GM23338 (cell line): ENCODE results near the gene DOCK7.

Source experiments
- CREB1 ChIP-seq: fragments of 250-450 bp; sonication (Bioruptor Pico); IDR thresholded peaks from 2 replicates; pipeline ENCODE4 v1.5.0; 2020; ENCODE audit warnings: low read depth, mild to moderate bottlenecking, moderate library complexity
- EZH2 ChIP-seq: fragments of 200-600 bp; sonication (generic); IDR thresholded peaks from one replicate; pipeline ENCODE4 v1.8.0; 2017; ENCODE audit warnings: antibody characterized with exemption, mild to moderate bottlenecking, low read depth; ENCODE audit not compliant: unreplicated experiment
- EZH2phosphoT487 ChIP-seq: fragments of 200-600 bp; sonication (generic); IDR thresholded peaks from one replicate; pipeline ENCODE4 v1.8.1; 2018; ENCODE audit warnings: antibody characterized with exemption; ENCODE audit not compliant: unreplicated experiment
- JUNB ChIP-seq: IDR thresholded peaks from one replicate; pipeline ENCODE4 v1.6.1; 2016; ENCODE audit warnings: antibody characterized with exemption; ENCODE audit not compliant: unreplicated experiment
- NANOG ChIP-seq: IDR thresholded peaks from 2 replicates; pipeline ENCODE4 v1.6.1; 2016; ENCODE audit warnings: antibody characterized with exemption, borderline replicate concordance
- POLR2AphosphoS5 ChIP-seq: IDR thresholded peaks from 2 replicates; pipeline ENCODE4 v1.6.1; 2016; ENCODE audit warnings: antibody characterized with exemption, low read depth
- STAT1 ChIP-seq: IDR thresholded peaks from one replicate; pipeline ENCODE4 v1.6.1; 2016; ENCODE audit warnings: antibody characterized with exemption; ENCODE audit not compliant: unreplicated experiment
- ZNF114 ChIP-seq: fragments of 250-450 bp; sonication (Bioruptor Pico); IDR thresholded peaks from 2 replicates; pipeline ENCODE4 v1.5.0; 2020; ENCODE audit warnings: mild to moderate bottlenecking, moderate library complexity
- TF ChIP-seq, protein P1 (sequence below), 2 experiments: fragments of 200-600 bp in 1 of 2; sonication (generic) in 1 of 2; conservative IDR thresholded peaks; 2 replicates each; pipeline versions ENCODE4 v1.5.1 to v1.6.1; 2016 to 2017; ENCODE audit warnings: antibody characterized with exemption in 2 of 2, low read depth in 2 of 2, mild to moderate bottlenecking in 2 of 2, moderate library complexity in 1 of 2
- TF ChIP-seq, protein P2 (sequence below): IDR thresholded peaks from one replicate; pipeline ENCODE4 v1.6.1; 2018; ENCODE audit warnings: antibody characterized with exemption; ENCODE audit not compliant: unreplicated experiment

DNA sequence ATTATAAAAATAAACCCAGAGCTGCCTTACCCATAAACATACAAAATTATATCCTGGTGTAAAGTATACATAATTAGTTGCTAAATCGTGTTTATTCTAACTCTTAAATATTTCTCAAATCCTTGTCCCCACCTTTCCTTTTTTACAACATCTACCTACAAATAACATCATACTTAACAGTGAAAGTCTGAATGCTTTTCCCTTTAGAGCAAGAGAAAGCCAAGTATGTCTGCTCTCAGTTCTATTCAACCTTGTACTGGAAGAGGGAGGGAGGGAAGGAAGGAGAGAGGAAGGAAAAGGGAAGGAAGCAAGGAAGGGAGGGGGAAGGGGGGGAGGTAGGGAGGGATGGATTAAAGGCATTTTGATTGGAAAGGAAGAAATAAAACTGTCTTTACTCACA lies 14.6 kb downstream of the DOCK7 start:
- TF ChIP-seq, protein P1, sequence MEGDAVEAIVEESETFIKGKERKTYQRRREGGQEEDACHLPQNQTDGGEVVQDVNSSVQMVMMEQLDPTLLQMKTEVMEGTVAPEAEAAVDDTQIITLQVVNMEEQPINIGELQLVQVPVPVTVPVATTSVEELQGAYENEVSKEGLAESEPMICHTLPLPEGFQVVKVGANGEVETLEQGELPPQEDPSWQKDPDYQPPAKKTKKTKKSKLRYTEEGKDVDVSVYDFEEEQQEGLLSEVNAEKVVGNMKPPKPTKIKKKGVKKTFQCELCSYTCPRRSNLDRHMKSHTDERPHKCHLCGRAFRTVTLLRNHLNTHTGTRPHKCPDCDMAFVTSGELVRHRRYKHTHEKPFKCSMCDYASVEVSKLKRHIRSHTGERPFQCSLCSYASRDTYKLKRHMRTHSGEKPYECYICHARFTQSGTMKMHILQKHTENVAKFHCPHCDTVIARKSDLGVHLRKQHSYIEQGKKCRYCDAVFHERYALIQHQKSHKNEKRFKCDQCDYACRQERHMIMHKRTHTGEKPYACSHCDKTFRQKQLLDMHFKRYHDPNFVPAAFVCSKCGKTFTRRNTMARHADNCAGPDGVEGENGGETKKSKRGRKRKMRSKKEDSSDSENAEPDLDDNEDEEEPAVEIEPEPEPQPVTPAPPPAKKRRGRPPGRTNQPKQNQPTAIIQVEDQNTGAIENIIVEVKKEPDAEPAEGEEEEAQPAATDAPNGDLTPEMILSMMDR (conservative IDR thresholded peaks at IDR 0.05; ENCODE audit: low read depth in 2 of 2) = no peak
- TF ChIP-seq NANOG (no peak), POLR2AphosphoS5 (no peak), EZH2phosphoT487 (no peak), EZH2 (no peak), STAT1 (no peak), JUNB (no peak), CREB1 (no peak), ZNF114 (no peak)
- TF ChIP-seq, protein P2, sequence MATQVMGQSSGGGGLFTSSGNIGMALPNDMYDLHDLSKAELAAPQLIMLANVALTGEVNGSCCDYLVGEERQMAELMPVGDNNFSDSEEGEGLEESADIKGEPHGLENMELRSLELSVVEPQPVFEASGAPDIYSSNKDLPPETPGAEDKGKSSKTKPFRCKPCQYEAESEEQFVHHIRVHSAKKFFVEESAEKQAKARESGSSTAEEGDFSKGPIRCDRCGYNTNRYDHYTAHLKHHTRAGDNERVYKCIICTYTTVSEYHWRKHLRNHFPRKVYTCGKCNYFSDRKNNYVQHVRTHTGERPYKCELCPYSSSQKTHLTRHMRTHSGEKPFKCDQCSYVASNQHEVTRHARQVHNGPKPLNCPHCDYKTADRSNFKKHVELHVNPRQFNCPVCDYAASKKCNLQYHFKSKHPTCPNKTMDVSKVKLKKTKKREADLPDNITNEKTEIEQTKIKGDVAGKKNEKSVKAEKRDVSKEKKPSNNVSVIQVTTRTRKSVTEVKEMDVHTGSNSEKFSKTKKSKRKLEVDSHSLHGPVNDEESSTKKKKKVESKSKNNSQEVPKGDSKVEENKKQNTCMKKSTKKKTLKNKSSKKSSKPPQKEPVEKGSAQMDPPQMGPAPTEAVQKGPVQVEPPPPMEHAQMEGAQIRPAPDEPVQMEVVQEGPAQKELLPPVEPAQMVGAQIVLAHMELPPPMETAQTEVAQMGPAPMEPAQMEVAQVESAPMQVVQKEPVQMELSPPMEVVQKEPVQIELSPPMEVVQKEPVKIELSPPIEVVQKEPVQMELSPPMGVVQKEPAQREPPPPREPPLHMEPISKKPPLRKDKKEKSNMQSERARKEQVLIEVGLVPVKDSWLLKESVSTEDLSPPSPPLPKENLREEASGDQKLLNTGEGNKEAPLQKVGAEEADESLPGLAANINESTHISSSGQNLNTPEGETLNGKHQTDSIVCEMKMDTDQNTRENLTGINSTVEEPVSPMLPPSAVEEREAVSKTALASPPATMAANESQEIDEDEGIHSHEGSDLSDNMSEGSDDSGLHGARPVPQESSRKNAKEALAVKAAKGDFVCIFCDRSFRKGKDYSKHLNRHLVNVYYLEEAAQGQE = no peak
